Stimulated activated CD4-positive, alpha-beta T cell treated with anti-CD3 and anti-CD28 coated beads, Interleukin-12 subunit alpha, Interleukin-12 subunit beta, amount 100 ng/mL, for 24 hours (primary cell): Measurements from ENCODE around the gene PCDHGA4.
"Not testable (repeated sequence)": the region's sequence is repeated elsewhere in the genome, so short reads cannot be mapped to it uniquely, and the experiment has no call there.

Source experiments
- DNase-seq, 2 experiments: peaks; one replicate each; pipeline ENCODE4 v3.0.0-alpha.2; 2020; ENCODE audit warnings: low read depth in 2 of 2

Gene PCDHGA4

GRCh38 chr5:141349917-141350619 is 4.8 kb upstream of the PCDHGA4 start, which contains the start of gene PCDHGB1:
TSS of gene PCDHGB1 (plus strand) at chr5:141350099. CDS start at chr5:141350261, 162 bp downstream.
- no peak for DNase-seq

- no peak for DNase-seq
Measured at GRCh38 chr5:141351591-141351990, 3.2 kb upstream of the PCDHGA4 start.

- DNase-seq: no peak
Measured at GRCh38 chr5:141355641-141356040, 820 bp downstream of the PCDHGA4 start.

GRCh38 chr5:141356133-141356532 is 1.3 kb downstream of the PCDHGA4 start:
- DNase-seq: no peak

- no peak for DNase-seq
Measured at GRCh38 chr5:141356950-141357349, 2.1 kb downstream of the PCDHGA4 start.

GRCh38 chr5:141359790-141360426 is 5.1 kb downstream of the PCDHGA4 start, which contains the start of gene PCDHGB2:
TSS of gene PCDHGB2 (plus strand) at chr5:141359994. CDS start at chr5:141360136, 142 bp downstream.
- no peak for DNase-seq

- DNase-seq: no peak
Measured at GRCh38 chr5:141360685-141361084, 5.9 kb downstream of the PCDHGA4 start.

- DNase-seq: no peak
Measured at GRCh38 chr5:141362719-141363118, 7.9 kb downstream of the PCDHGA4 start.

GRCh38 chr5:141363952-141364660 is 9.3 kb downstream of the PCDHGA4 start, which contains the start of gene PCDHGA5:
TSS of gene PCDHGA5 (plus strand) at chr5:141364162. CDS start at chr5:141364331, 169 bp downstream.
- no peak for DNase-seq

GRCh38 chr5:141366016-141366896 is 11.4 kb downstream of the PCDHGA4 start:
- no peak for DNase-seq

GRCh38 chr5:141369994-141370848 is 15.4 kb downstream of the PCDHGA4 start, which contains the start of gene PCDHGB3:
TSS of gene PCDHGB3 (plus strand) at chr5:141370242. CDS start at chr5:141370395, 153 bp downstream.
- no peak for DNase-seq

GRCh38 chr5:141371572-141372475 is 17.0 kb downstream of the PCDHGA4 start:
- DNase-seq: no peak

GRCh38 chr5:141373673-141374317 is 19.0 kb downstream of the PCDHGA4 start, which contains the start of gene PCDHGA6:
TSS of gene PCDHGA6 (plus strand) at chr5:141373891. CDS start at chr5:141374084, 193 bp downstream.
- no peak for DNase-seq

- DNase-seq: no peak
Measured at GRCh38 chr5:141374627-141375026, 19.8 kb downstream of the PCDHGA4 start.

- DNase-seq: not testable (repeated sequence)
Measured at GRCh38 chr5:141375444-141376155, 20.8 kb downstream of the PCDHGA4 start.

GRCh38 chr5:141382469-141383294 is 27.9 kb downstream of the PCDHGA4 start, which contains the start of gene PCDHGA7:
TSS of gene PCDHGA7 (plus strand) at chr5:141382742. CDS start at chr5:141382900, 158 bp downstream.
- no peak for DNase-seq

- DNase-seq: no peak
Measured at GRCh38 chr5:141383345-141383744, 28.5 kb downstream of the PCDHGA4 start.
